ENCODE data around the gene TAL2.

The TAL2 gene

DNA sequence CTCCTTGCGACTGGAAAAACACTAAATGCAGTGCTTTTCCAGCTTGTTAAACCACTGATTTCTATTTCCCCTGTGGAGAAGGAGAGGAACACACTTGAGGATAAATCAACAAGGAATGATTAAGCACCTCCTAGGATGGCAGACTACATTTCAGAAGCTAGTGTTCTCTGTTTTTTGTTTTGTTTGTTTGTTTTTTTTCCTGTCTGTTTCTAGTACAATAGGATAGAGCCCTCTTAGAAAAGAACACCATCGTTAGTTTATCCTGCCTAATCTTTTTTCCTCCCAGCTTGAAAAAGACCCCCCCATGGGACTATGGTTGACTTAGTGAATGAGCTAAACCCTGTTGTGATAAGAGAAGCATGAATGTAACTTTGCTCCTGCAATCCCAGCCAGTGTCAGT is 3.9 kb upstream of the TAL2 start:
- no peak for DNase-seq
- Mint-ChIP-seq H3K27ac (no peak overlapping the region), H3K36me3 (ENCODE audit: low read depth) (no peaks in the 10 kb centered on the region), H3K9me3 (no peaks in the 10 kb centered on the region), H3K4me1 (ENCODE audit: low read depth) (peaks cover 13% of the 10 kb centered on the region), H3K27me3 (peaks cover 55% of the 10 kb centered on the region), H3K4me3 (no peak overlapping the region)

GRCh38 chr9:105661011-105661410 is 1.2 kb upstream of the TAL2 start:
- H3K4me1 Mint-ChIP-seq (ENCODE audit: low read depth): peaks cover 11% of the 10 kb centered on the region
- DNase-seq: no peak
- peaks cover 35% of the 10 kb centered on the region for H3K27me3 Mint-ChIP-seq
- no peaks in the 10 kb centered on the region for H3K36me3 Mint-ChIP-seq (ENCODE audit: low read depth)
- H3K27ac Mint-ChIP-seq: no peak overlapping the region
- H3K4me3 Mint-ChIP-seq: no peak overlapping the region
- no peaks in the 10 kb centered on the region for H3K9me3 Mint-ChIP-seq

- no peak for DNase-seq
- Mint-ChIP-seq H3K27ac (no peak overlapping the region), H3K4me3 (no peak overlapping the region), H3K27me3 (peaks cover 9% of the 10 kb centered on the region), H3K4me1 (ENCODE audit: low read depth) (no peaks in the 10 kb centered on the region), H3K9me3 (no peaks in the 10 kb centered on the region), H3K36me3 (ENCODE audit: low read depth) (no peaks in the 10 kb centered on the region)
Measured at GRCh38 chr9:105663914-105664313, 1.7 kb downstream of the TAL2 start.

DNA sequence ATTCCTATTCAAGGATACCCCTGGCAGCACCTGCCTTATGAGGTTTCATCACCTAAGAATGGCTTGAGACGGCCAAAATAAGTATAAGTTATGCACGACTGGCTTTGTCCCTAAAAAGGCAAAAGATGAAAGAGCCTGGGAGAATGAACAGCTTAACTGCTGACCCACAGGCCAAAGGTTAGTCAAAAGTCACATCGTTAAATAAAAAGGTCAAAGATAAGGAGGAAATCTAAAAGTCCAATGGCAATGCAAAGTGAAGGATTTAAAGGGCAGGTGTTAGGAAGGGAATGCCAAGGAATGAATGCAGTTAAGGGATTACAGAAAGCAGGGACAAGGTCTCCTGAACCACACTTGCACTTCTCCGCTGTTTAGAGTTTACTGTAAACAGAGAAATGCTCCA is 5.6 kb downstream of the TAL2 start:
- H3K27me3 Mint-ChIP-seq: peaks cover 3% of the 10 kb centered on the region

DNA sequence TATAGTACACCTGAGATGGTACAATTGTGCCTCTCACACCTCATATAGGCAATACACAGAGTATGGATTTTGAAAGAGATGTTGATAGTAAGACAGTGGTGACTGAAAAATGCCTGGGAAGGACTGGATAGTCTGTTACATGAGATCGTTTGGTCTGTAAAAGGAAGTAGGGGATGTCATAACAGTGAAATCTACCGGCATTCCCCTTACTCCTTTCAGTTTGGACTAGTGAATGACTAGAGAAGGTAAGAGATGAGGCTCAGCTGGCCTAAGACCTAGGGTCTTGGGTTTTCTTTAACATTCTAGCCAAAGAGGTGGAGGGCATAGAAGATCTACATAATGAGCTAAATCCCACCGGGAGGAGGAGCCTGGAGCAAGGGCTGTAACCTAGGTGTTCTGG is 8.1 kb downstream of the TAL2 start:
- no peak overlapping the region for H3K4me3 Mint-ChIP-seq

More for the DNA sequence above, 5.6 kb downstream of the TAL2 start:
- Mint-ChIP-seq H3K9me3 (no peaks in the 10 kb centered on the region), H3K27ac (no peak overlapping the region), H3K4me1 (ENCODE audit: low read depth) (no peaks in the 10 kb centered on the region), H3K4me3 (no peak overlapping the region), H3K36me3 (ENCODE audit: low read depth) (no peaks in the 10 kb centered on the region)
- no peak for DNase-seq

DNA sequence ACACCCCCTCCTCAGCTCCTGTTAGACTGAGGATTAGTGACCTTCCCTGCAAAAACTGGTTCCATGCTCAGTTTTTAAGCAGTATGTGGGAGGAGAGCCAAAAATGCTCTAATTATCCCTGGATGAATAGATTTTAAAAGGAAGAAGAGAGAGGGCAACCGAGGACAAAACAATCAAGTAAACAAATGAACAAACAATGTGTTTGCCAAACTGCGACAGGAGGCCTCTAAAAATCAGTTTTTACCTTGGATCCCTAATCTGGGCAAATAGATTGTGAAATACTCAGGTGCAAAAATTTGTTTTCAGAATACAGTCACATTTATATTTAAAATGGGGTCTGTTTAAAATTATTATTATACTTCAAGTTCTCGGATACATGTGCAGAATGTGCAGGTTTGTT is 8.5 kb downstream of the TAL2 start:
- Mint-ChIP-seq H3K36me3 (ENCODE audit: low read depth) (no peaks in the 10 kb centered on the region), H3K4me1 (ENCODE audit: low read depth) (no peaks in the 10 kb centered on the region), H3K27me3 (peaks cover 3% of the 10 kb centered on the region), H3K9me3 (no peaks in the 10 kb centered on the region), H3K4me3 (no peak overlapping the region), H3K27ac (no peak overlapping the region)
- DNase-seq: no peak

More for the DNA sequence above, 8.1 kb downstream of the TAL2 start:
- H3K27me3 Mint-ChIP-seq: peaks cover 3% of the 10 kb centered on the region
- no peaks in the 10 kb centered on the region for H3K4me1 Mint-ChIP-seq (ENCODE audit: low read depth)
- no peaks in the 10 kb centered on the region for H3K9me3 Mint-ChIP-seq
- no peak overlapping the region for H3K27ac Mint-ChIP-seq
- H3K36me3 Mint-ChIP-seq (ENCODE audit: low read depth): no peaks in the 10 kb centered on the region
- DNase-seq: no peak

DNA sequence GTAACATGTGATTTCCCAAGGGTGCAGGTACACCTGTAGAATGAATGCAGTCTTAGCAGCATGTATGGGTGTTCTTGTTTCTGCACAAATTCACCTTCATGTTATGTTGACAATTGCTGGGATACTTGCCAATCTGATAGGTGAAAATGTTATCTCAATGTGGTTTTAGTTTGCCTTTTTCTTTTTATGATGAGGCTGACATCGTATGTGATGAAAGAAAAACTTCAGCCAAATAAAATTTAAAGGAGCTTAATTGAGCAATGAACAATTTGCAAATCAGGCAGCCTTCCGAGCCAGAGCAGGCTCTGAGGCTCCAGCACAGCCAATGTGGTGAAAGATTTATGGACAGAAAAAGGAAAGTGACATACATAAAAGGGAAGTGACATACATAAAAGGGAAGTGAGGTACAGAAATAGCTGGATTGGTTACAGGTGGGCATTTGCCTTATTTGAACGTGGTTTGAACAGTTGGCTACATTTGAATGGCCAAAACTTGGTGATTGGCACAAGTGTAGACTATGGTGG is 10.5 kb downstream of the TAL2 start:
- Mint-ChIP-seq H3K9me3 (no peaks in the 10 kb centered on the region), H3K36me3 (ENCODE audit: low read depth) (no peaks in the 10 kb centered on the region), H3K27ac (no peak overlapping the region), H3K4me3 (no peak overlapping the region), H3K27me3 (peaks cover 3% of the 10 kb centered on the region), H3K4me1 (ENCODE audit: low read depth) (no peaks in the 10 kb centered on the region)
- no peak for DNase-seq

DNA sequence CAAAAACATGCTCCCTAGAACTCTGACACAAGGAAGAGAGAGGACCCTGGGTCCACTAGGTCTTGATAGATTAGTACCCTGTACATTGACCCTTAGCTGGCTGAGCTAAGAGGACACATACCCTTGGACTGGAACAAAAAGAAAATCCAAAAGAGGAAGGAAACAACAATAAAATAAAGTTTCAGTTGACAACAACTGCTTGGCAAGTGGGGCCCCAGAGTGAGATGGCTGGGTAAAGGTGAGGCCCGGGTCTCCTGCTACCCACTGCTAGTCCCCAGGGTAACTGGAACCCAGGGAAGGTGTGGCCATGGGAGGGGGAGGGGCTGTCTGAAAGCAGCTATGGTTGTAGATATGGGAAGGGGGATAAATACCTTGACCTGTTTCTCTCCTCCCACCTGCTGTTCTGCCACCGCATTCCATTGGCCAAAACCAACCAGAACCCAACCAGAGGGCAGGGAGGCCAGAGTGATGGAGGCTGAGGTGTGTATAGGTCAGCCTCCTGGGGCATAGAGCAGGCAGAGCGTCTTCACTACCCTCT is 11.7 kb downstream of the TAL2 start:
- DNase-seq: no peak
- H3K4me1 Mint-ChIP-seq (ENCODE audit: low read depth): no peaks in the 10 kb centered on the region
- no peaks in the 10 kb centered on the region for H3K9me3 Mint-ChIP-seq
- peaks cover 3% of the 10 kb centered on the region for H3K27me3 Mint-ChIP-seq
- no peak overlapping the region for H3K27ac Mint-ChIP-seq
- no peaks in the 10 kb centered on the region for H3K36me3 Mint-ChIP-seq (ENCODE audit: low read depth)
- H3K4me3 Mint-ChIP-seq: no peak overlapping the region

DNA sequence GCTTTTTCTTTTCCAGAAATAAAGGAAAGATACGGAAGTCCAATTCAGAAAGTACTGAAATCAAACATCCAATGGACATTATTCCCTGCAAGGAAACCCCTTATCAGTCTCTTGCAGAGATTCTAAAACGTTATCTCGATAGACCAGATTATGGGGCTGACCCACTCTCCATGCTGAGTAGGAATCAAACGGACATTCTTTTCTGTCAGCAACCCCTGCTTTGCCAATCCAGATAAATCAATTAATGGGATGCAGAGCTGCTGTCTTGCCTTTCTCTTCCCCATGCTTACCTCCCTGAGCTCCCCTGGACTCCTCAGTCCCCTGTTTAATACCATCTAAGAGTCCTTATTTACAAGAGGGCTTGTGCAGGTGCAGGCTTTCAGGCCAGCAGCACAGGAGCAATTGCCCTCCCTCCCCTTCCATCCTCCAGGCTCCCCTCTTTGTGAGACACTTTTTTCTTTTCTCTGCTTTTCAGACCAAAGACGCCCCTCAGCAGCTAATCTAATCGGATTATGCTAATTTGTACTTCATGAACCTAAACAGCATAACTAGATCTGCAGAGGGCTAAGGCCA is 14.2 kb downstream of the TAL2 start:
- no peak overlapping the region for H3K27ac Mint-ChIP-seq
- H3K36me3 Mint-ChIP-seq (ENCODE audit: low read depth): no peaks in the 10 kb centered on the region
- H3K4me1 Mint-ChIP-seq (ENCODE audit: low read depth): no peaks in the 10 kb centered on the region
- no peaks in the 10 kb centered on the region for H3K9me3 Mint-ChIP-seq
- H3K27me3 Mint-ChIP-seq: no peaks in the 10 kb centered on the region
- DNase-seq: no peak
- H3K4me3 Mint-ChIP-seq: no peak overlapping the region

- no peaks in the 10 kb centered on the region for H3K36me3 Mint-ChIP-seq (ENCODE audit: low read depth)
- DNase-seq: no peak
- no peaks in the 10 kb centered on the region for H3K4me1 Mint-ChIP-seq (ENCODE audit: low read depth)
- no peak overlapping the region for H3K4me3 Mint-ChIP-seq
- H3K9me3 Mint-ChIP-seq: no peaks in the 10 kb centered on the region
- H3K27ac Mint-ChIP-seq: no peak overlapping the region
- H3K27me3 Mint-ChIP-seq: no peaks in the 10 kb centered on the region
Measured at GRCh38 chr9:105678163-105678562, 15.9 kb downstream of the TAL2 start.

DNA sequence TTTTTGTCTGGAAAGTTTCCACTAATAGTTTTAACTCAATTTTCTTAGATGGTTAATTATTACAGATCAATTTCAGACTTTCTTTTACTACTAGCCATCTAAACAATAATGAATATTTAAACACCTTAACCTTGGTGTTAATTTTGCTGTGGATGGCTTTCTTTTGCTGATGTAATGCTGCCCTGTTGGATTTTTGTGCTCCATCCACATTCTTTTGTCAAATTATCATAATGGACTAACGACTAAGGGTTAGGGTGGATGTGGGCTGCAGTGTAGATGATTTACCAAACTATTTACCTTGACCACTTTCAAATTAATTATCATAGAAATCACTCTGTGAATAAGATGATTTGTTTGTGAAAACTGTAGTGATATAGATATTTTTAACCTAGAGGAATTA is 16.5 kb downstream of the TAL2 start:
- Mint-ChIP-seq H3K27me3 (no peaks in the 10 kb centered on the region), H3K27ac (no peak overlapping the region), H3K4me3 (no peak overlapping the region), H3K4me1 (ENCODE audit: low read depth) (no peaks in the 10 kb centered on the region), H3K36me3 (ENCODE audit: low read depth) (no peaks in the 10 kb centered on the region), H3K9me3 (no peaks in the 10 kb centered on the region)
- DNase-seq: no peak

DNA sequence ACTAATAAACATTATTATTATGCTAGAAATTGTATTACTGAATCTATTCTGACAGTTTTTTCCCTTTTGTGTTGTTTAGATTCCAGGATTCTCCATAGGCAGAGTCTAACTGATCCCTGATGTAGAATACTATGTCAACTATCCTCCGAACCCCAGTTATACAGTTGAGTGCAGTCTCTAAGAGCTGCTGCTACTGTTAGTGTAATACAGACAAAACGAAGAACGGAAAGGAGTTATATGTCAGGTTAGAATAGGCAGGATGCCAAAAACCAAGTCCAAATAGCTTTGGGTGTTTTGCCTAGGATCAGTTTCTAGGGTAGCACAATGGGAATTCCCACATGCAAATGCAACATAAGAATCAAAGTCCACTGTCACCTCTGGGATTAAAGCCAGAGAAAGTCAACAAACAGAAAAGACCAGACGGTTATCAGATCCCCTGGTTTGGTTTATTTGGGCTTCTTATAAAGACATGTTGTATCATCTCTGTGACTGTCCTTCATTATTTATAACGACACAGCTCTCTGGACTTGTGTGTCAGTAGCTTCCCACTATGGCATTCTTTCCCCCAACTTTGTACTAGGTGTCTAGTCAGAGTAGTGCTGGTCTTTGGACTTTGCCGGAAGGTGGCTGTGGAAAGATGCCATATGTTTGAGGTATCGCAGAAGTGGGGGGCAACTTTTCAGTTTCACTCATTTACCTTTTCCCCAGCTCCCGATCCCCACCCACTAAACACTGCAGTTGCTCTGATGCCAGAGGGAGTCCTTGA is 17.2 kb downstream of the TAL2 start:
- Mint-ChIP-seq H3K4me3 (no peak overlapping the region), H3K9me3 (no peaks in the 10 kb centered on the region), H3K27ac (no peak overlapping the region), H3K36me3 (ENCODE audit: low read depth) (no peaks in the 10 kb centered on the region), H3K4me1 (ENCODE audit: low read depth) (no peaks in the 10 kb centered on the region), H3K27me3 (no peaks in the 10 kb centered on the region)
- no peak for DNase-seq

DNA sequence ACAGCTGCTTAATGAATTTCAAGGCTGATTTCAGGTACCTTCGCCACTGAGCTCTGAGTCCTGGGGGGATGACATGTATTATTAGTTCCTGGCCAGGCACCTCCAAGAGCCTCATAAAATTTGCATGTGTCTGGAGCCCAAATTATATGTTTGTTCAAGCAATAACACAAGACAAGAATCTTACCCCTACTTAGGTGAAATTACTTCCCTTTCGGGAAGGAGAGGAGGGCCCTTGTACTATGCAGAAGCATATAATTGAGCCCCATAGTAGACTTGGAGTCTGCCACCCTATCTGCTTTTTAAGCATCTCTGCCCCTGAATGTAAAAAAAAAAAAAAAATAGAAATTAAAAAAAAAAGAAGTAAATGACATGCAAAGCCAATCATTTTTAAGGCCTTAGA is 19.1 kb downstream of the TAL2 start:
- Mint-ChIP-seq H3K9me3 (no peaks in the 10 kb centered on the region), H3K27me3 (no peaks in the 10 kb centered on the region), H3K27ac (no peak overlapping the region), H3K36me3 (ENCODE audit: low read depth) (no peaks in the 10 kb centered on the region), H3K4me3 (no peak overlapping the region), H3K4me1 (ENCODE audit: low read depth) (no peaks in the 10 kb centered on the region)
- no peak for DNase-seq

- Mint-ChIP-seq H3K4me3 (no peak overlapping the region), H3K27ac (no peak overlapping the region)
Measured at GRCh38 chr9:105681724-105682123, 19.5 kb downstream of the TAL2 start.

DNA sequence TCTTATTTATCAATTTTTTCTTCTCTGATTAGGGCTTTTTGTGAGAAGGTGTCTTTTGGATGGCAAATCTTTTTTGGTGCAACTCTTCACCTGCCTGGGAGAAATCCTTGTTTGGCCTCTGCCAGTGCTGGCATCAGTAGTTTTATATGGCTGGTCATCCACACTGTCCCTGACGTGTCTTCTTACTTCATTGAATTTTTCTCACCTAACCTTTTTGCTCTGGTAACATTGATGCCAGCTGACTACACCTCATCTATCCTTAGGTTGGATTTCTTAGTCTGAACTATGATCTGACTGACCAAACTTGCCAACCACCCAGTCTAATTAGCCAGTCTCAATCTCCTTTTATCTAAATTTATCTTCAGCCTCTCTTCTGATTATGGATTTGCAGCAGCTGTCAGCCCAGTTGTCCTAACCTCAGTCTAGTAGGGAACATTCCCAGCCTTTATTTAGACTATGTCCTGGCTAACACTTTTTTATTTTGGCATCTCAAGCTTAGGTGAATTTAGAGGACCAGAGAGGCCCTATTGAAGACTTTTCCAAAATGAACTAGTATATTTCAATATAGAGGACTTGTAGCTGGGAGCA is 21.5 kb downstream of the TAL2 start:
- H3K9me3 Mint-ChIP-seq: no peaks in the 10 kb centered on the region
- peaks cover 12% of the 10 kb centered on the region for H3K27me3 Mint-ChIP-seq
- H3K4me3 Mint-ChIP-seq: no peak overlapping the region
- no peaks in the 10 kb centered on the region for H3K36me3 Mint-ChIP-seq (ENCODE audit: low read depth)
- no peak overlapping the region for H3K27ac Mint-ChIP-seq
- no peak for DNase-seq
- no peaks in the 10 kb centered on the region for H3K4me1 Mint-ChIP-seq (ENCODE audit: low read depth)

More at GRCh38 chr9:105681724-105682123, 19.5 kb downstream of the TAL2 start:
- Mint-ChIP-seq H3K27me3 (no peaks in the 10 kb centered on the region), H3K9me3 (no peaks in the 10 kb centered on the region), H3K4me1 (ENCODE audit: low read depth) (no peaks in the 10 kb centered on the region), H3K36me3 (ENCODE audit: low read depth) (no peaks in the 10 kb centered on the region)
- DNase-seq: no peak

All from activated T-cell treated with anti-CD3 and anti-CD28 coated beads, Interleukin-2, amount 50 U/mL, for 24 hours (primary cell).